ENCODE results near the gene DOCK2. TPM values are rescaled to one million over a fixed set of nuclear protein-coding genes. Genes with fewer than 3 reads are reported as not detected.

Gene DOCK2
- total and polyA plus RNA-seq, 2 experiments from 2014 or later: 6.5 to 10.4 TPM

DNA sequence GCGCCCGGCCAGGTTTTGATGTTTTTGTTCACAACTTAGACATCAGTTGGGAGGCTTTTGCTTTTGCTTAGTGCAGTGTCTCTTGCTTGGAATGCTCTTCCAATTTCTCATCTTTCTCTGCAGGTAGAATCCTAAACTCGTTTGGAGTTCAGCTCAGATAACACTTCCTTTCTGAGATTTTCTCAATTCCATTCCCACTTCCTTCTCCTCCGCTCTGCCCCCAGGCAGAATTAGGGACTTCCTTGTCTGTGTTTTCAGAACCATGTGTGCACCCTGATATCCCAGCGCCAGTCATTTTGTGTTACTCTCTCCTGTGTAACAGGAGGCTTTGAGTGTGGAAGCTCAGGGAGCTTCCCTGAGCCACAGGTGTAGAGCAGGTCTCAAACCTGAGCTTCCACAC, 172.2 kb downstream of the DOCK2 start:
- Histone ChIP-seq H3K4me1 (ENCODE audit: insufficient read depth) (peaks cover 18% of the 10 kb centered on the region), H3K9ac (no peak overlapping the region), H2AFZ (no peak overlapping the region), H3K4me3 (no peak overlapping the region), H3F3A (ENCODE audit: insufficient read depth) (peaks cover 30% of the 10 kb centered on the region), H3K9me3 (ENCODE audit: low read depth) (no peaks in the 10 kb centered on the region), H3K79me2 (ENCODE audit: insufficient read depth) (no peaks in the 10 kb centered on the region), H3K9me2 (ENCODE audit: insufficient read depth) (no peaks in the 10 kb centered on the region), H3K27ac (no peak overlapping the region), H4K20me1 (ENCODE audit: insufficient read depth) (no peaks in the 10 kb centered on the region), H3K4me2 (ENCODE audit: unreplicated experiment) (no peak overlapping the region), H3K36me3 (ENCODE audit: low read depth) (no peaks in the 10 kb centered on the region), H3K27me3 (replicated peaks; ENCODE audit: insufficient read depth) (no peaks in the 10 kb centered on the region)
- DNase-seq: no peak
- WGBS, 2 experiments (ENCODE audit: low coverage in 1 of 2, low lambda C conversion rate in 2 of 2, missing lambda C conversion rate in 2 of 2): 89 to 93% methylated on average over 5 of the region's 5 CpGs
- in situ Hi-C loops (cut with MboI): no loop called here
- TF ChIP-seq EZH2phosphoT487 (IDR thresholded peaks at IDR 0.05; ENCODE audit: insufficient read depth, low read depth) (no peak), EZH2 (IDR thresholded peaks at IDR 0.05; ENCODE audit: insufficient read depth, poor library complexity, severe bottlenecking) (no peak)

DNA sequence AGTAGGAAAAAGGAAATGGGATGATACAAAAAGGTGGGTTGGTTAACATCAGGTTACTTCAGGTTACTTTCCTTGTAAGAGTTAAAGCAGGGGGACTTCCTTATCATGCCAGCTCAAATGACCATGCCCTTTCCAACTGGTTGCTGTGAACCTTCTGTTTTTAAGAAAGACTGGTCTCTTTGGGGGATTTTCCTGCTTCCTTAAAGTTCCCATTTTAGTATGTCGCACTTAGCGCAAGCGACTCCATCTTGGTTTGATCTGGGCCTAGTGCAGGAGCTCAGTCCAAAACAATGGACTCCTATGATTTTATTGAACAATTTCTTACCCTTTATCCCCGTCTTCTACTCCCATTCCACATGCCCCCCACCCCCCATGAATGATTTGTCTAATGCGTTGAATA, 173.4 kb downstream of the DOCK2 start:
- Histone ChIP-seq H3K27ac (no peak overlapping the region), H3K9me3 (ENCODE audit: low read depth) (no peaks in the 10 kb centered on the region), H4K20me1 (ENCODE audit: insufficient read depth) (no peaks in the 10 kb centered on the region), H3K36me3 (ENCODE audit: low read depth) (no peaks in the 10 kb centered on the region), H3F3A (ENCODE audit: insufficient read depth) (peaks cover 17% of the 10 kb centered on the region), H3K9me2 (ENCODE audit: insufficient read depth) (no peaks in the 10 kb centered on the region), H3K4me3 (no peak overlapping the region), H2AFZ (no peak overlapping the region), H3K4me2 (ENCODE audit: unreplicated experiment) (no peak overlapping the region), H3K4me1 (ENCODE audit: insufficient read depth) (peaks cover 6% of the 10 kb centered on the region), H3K79me2 (ENCODE audit: insufficient read depth) (no peaks in the 10 kb centered on the region), H3K9ac (no peak overlapping the region), H3K27me3 (replicated peaks; ENCODE audit: insufficient read depth) (no peaks in the 10 kb centered on the region)
- WGBS, 2 experiments (ENCODE audit: low coverage in 1 of 2, low lambda C conversion rate in 2 of 2, missing lambda C conversion rate in 2 of 2): 98 to 100% methylated on average over 5 of the region's 5 CpGs
- TF ChIP-seq EZH2 (IDR thresholded peaks at IDR 0.05; ENCODE audit: insufficient read depth, poor library complexity, severe bottlenecking) (no peak), EZH2phosphoT487 (IDR thresholded peaks at IDR 0.05; ENCODE audit: insufficient read depth, low read depth) (no peak)
- in situ Hi-C loops (cut with MboI): no loop called here
- no peak for DNase-seq

DNA sequence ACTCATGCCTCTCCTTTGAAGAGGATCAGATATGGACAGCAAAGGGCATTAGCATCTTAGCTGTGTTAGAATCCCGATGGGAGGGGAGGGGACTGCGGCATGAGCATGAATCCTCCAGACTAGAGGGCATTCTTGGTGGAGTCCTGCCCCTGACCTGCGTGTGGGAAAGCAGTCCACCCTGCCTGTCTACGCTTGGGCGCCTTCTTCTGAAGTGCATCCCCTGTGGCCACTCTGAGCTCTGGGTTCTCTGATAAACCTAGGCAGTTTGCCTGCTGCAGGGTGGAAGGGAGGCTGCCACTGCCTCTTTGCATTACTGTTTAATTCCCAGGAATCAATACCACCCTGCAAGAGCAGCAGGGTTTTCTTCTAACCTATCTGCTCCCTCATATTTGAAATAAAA, 173.9 kb downstream of the DOCK2 start:
- no peak overlapping the region for H3K4me2 ChIP-seq (ENCODE audit: unreplicated experiment)
- TF ChIP-seq EZH2phosphoT487 (IDR thresholded peaks at IDR 0.05; ENCODE audit: insufficient read depth, low read depth): no peak
- no peak for TF ChIP-seq EZH2 (IDR thresholded peaks at IDR 0.05; ENCODE audit: insufficient read depth, poor library complexity, severe bottlenecking)
- H3K4me3 ChIP-seq: no peak overlapping the region
- H3K36me3 ChIP-seq (ENCODE audit: low read depth): no peaks in the 10 kb centered on the region
- H3K4me1 ChIP-seq (ENCODE audit: insufficient read depth): peaks cover under 1% of the 10 kb centered on the region; the same call in 1 of the 2 replicates
- H3F3A ChIP-seq (ENCODE audit: insufficient read depth): peaks cover 13% of the 10 kb centered on the region
- no peaks in the 10 kb centered on the region for H4K20me1 ChIP-seq (ENCODE audit: insufficient read depth)
- H3K9me2 ChIP-seq (ENCODE audit: insufficient read depth): no peaks in the 10 kb centered on the region
- H3K27me3 ChIP-seq (replicated peaks; ENCODE audit: insufficient read depth): no peaks in the 10 kb centered on the region
- H3K9ac ChIP-seq: no peak overlapping the region
- H3K27ac ChIP-seq: no peak overlapping the region
- in situ Hi-C loops (cut with MboI): no loop called here
- H2AFZ ChIP-seq: no peak overlapping the region
- 84 to 90% methylated on average over 5 of the region's 5 CpGs for WGBS, 2 experiments (ENCODE audit: low coverage in 1 of 2, low lambda C conversion rate in 2 of 2, missing lambda C conversion rate in 2 of 2)
- no peaks in the 10 kb centered on the region for H3K9me3 ChIP-seq (ENCODE audit: low read depth)
- DNase-seq: no peak
- no peaks in the 10 kb centered on the region for H3K79me2 ChIP-seq (ENCODE audit: insufficient read depth)

DNA sequence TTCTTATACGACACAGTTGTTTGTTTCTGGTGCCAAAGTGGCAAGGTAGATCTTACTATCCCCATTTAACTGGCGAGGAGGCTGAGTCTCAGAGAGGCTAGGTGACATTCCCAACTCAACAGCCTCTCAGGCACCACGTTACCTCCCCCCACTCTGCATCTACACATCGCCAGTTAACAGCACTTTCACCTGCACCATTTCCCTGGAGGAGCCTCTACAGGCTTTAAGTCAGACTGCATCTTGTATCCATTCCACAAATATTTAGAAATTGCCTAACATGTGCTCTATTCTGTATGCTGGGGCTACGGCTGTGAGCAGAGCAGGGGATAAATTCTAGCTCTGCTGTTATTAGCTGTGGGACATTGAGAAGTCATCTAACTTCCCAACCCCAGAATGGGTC, 174.6 kb downstream of the DOCK2 start:
- in situ Hi-C loops (cut with MboI): no loop called here
- no peak overlapping the region for H3K4me2 ChIP-seq (ENCODE audit: unreplicated experiment)
- H3K4me3 ChIP-seq: no peak overlapping the region
- H3K27me3 ChIP-seq (replicated peaks; ENCODE audit: insufficient read depth): no peaks in the 10 kb centered on the region
- no peak overlapping the region for H2AFZ ChIP-seq
- TF ChIP-seq EZH2phosphoT487 (IDR thresholded peaks at IDR 0.05; ENCODE audit: insufficient read depth, low read depth): no peak
- no peak for TF ChIP-seq EZH2 (IDR thresholded peaks at IDR 0.05; ENCODE audit: insufficient read depth, poor library complexity, severe bottlenecking)
- no peak for DNase-seq
- no peak overlapping the region for H3K9ac ChIP-seq
- no peaks in the 10 kb centered on the region for H3K79me2 ChIP-seq (ENCODE audit: insufficient read depth)
- 75 to 81% methylated on average over 5 of the region's 5 CpGs for WGBS, 2 experiments (ENCODE audit: low coverage in 1 of 2, low lambda C conversion rate in 2 of 2, missing lambda C conversion rate in 2 of 2)
- no peaks in the 10 kb centered on the region for H3K9me3 ChIP-seq (ENCODE audit: low read depth)
- peaks cover 13% of the 10 kb centered on the region; the same call in 1 of the 2 replicates for H3F3A ChIP-seq (ENCODE audit: insufficient read depth)
- no peaks in the 10 kb centered on the region for H4K20me1 ChIP-seq (ENCODE audit: insufficient read depth)
- H3K9me2 ChIP-seq (ENCODE audit: insufficient read depth): no peaks in the 10 kb centered on the region
- H3K4me1 ChIP-seq (ENCODE audit: insufficient read depth): no peaks in the 10 kb centered on the region
- no peaks in the 10 kb centered on the region for H3K36me3 ChIP-seq (ENCODE audit: low read depth)
- no peak overlapping the region for H3K27ac ChIP-seq

DNA sequence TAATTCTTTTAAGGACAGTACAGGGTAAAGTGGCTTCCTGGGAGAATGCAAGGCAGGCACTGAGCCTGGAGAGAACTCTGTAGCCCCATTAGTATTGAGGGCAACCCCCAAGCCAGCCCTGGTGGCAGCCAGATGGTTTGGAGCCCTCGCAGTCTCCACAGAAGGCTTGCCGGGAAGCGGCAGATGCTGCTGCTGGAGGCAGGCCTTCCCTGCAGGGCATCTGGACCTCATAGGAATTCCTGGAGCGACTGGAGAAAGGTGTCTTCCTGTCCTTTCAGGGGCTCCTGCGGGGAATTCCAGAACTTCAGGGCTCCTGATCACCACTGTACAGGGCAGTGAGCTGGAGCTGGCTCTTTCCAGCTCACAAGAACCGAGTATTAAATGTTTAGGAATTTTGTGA, 175.7 kb downstream of the DOCK2 start:
- Histone ChIP-seq H3K9me2 (ENCODE audit: insufficient read depth) (no peaks in the 10 kb centered on the region), H3K4me1 (ENCODE audit: insufficient read depth) (no peaks in the 10 kb centered on the region)
- DNase-seq: no peak

More for the DNA sequence above, 175.7 kb downstream of the DOCK2 start:
- no peaks in the 10 kb centered on the region for H3K79me2 ChIP-seq (ENCODE audit: insufficient read depth)
- H3K9me3 ChIP-seq (ENCODE audit: low read depth): no peaks in the 10 kb centered on the region
- 79 to 85% methylated on average over 6 of the region's 6 CpGs for WGBS, 2 experiments (ENCODE audit: low coverage in 1 of 2, low lambda C conversion rate in 2 of 2, missing lambda C conversion rate in 2 of 2)
- no peaks in the 10 kb centered on the region for H3K36me3 ChIP-seq (ENCODE audit: low read depth)
- no peaks in the 10 kb centered on the region for H3K27me3 ChIP-seq (replicated peaks; ENCODE audit: insufficient read depth)
- no peak overlapping the region for H3K4me2 ChIP-seq (ENCODE audit: unreplicated experiment)
- no peak overlapping the region for H3K4me3 ChIP-seq
- H3K27ac ChIP-seq: no peak overlapping the region
- H4K20me1 ChIP-seq (ENCODE audit: insufficient read depth): no peaks in the 10 kb centered on the region
- H3K9ac ChIP-seq: no peak overlapping the region
- in situ Hi-C loops (cut with MboI): no loop called here
- TF ChIP-seq EZH2phosphoT487 (IDR thresholded peaks at IDR 0.05; ENCODE audit: insufficient read depth, low read depth) (no peak), EZH2 (IDR thresholded peaks at IDR 0.05; ENCODE audit: insufficient read depth, poor library complexity, severe bottlenecking) (no peak)
- no peak overlapping the region for H2AFZ ChIP-seq
- peaks cover 12% of the 10 kb centered on the region; the same call in 1 of the 2 replicates for H3F3A ChIP-seq (ENCODE audit: insufficient read depth)
